Endothelial cell of umbilical vein (primary cell): ENCODE results near the gene MUC4. TPM values are rescaled to one million over a fixed set of nuclear protein-coding genes. Genes with fewer than 3 reads are reported as not detected.

ENCODE experiments used
- BruUV-seq: library from RNA; stranded (reverse); fragments of 400-500 nt; replicated peaks from 2 replicates; lab custom pipeline; 2021; lab: Mats Ljungman, UMichigan
- CTCF ChIA-PET: fragments of 300-600, 350-600 bp; sonication (Branson Sonifier 250); formaldehyde crosslinking; loops from one replicate; lab custom pipeline; 2021; ENCODE audit warnings: antibody characterized with exemption, inconsistent platforms; lab: Charles Lee
- POLR2A ChIA-PET: fragments of 300-600, 350-600 bp; sonication (Branson Sonifier 250); formaldehyde crosslinking; loops from one replicate; lab custom pipeline; 2021; ENCODE audit warnings: antibody characterized with exemption, inconsistent platforms; lab: Charles Lee
- DNase-seq: peaks from one replicate; pipeline ENCODE4 v3.0.0-alpha.2; 2011; ENCODE audit warnings: low read depth, low spot score
- FAIRE-seq: peaks from 2 replicates; lab custom pipeline; 2011; peaks lifted over from hg19 to GRCh38; lab: Jason Lieb, UNC
- H2AFZ ChIP-seq: 2 replicates; pipeline ENCODE4 v1.6.0; 2012; ENCODE audit warnings: low read depth, low read length, control low read depth, inconsistent platforms
- H3K27ac ChIP-seq: 2 replicates; pipeline ENCODE4 v1.5.1; 2011; ENCODE audit warnings: low read depth, mild to moderate bottlenecking, control low read depth, low read length, moderate library complexity; ENCODE audit not compliant: insufficient read depth
- H3K27me3 ChIP-seq, 2 experiments: 2 replicates each; pipeline versions ENCODE4 v1.6.0 to v1.6.1; 2011; ENCODE audit warnings: low read length in 2 of 2, mixed read lengths in 1 of 2; ENCODE audit not compliant: control insufficient read depth in 2 of 2, insufficient read depth in 2 of 2
- H3K36me3 ChIP-seq, 2 experiments: 2 replicates in 1 of 2; 3 replicates in 1 of 2; pipeline ENCODE4 v1.5.1; 2011; ENCODE audit warnings: low read length in 2 of 2, mild to moderate bottlenecking in 1 of 2, moderate library complexity in 1 of 2; ENCODE audit not compliant: control insufficient read depth in 2 of 2, insufficient read depth in 2 of 2; ENCODE audit errors: extremely low read depth in 1 of 2
- H3K4me1 ChIP-seq: 3 replicates; pipeline ENCODE4 v1.5.1; 2011; ENCODE audit warnings: mild to moderate bottlenecking, low read length; ENCODE audit not compliant: control insufficient read depth, insufficient read depth; ENCODE audit errors: extremely low read depth
- H3K4me2 ChIP-seq: 2 replicates; pipeline ENCODE4 v1.6.1; 2011; ENCODE audit warnings: low read length, control low read depth, mixed read lengths; ENCODE audit not compliant: insufficient read depth
- H3K4me3 ChIP-seq, 3 experiments: fragments of 200-600 bp in 1 of 3; sonication (generic), shearing (Covaris generic) in 1 of 3; replicated peaks in 1 of 3; 2 replicates each; pipeline ENCODE4 v1.5.1; 2011 to 2016; ENCODE audit warnings: control low read depth in 3 of 3, low read length in 3 of 3, mild to moderate bottlenecking in 2 of 3, inconsistent platforms in 1 of 3, low read depth in 1 of 3, moderate library complexity in 1 of 3; ENCODE audit not compliant: insufficient read depth in 1 of 3
- H3K79me2 ChIP-seq: 2 replicates; pipeline ENCODE4 v1.6.0; 2012; ENCODE audit warnings: low read length, inconsistent platforms; ENCODE audit not compliant: control insufficient read depth, insufficient read depth
- H3K9ac ChIP-seq: replicated peaks from 2 replicates; pipeline ENCODE3; 2011; ENCODE audit warnings: low read length, control low read depth; ENCODE audit not compliant: insufficient read depth; ENCODE audit errors: extremely low read depth
- H3K9me1 ChIP-seq: replicated peaks from 3 replicates; pipeline ENCODE4 v1.6.0; 2011; ENCODE audit warnings: mild to moderate bottlenecking, low read length; ENCODE audit not compliant: control insufficient read depth, insufficient read depth; ENCODE audit errors: extremely low read depth
- H3K9me3 ChIP-seq: replicated peaks from 2 replicates; pipeline ENCODE4 v1.5.1; 2012; ENCODE audit warnings: low read length, inconsistent platforms; ENCODE audit not compliant: control insufficient read depth, insufficient read depth
- H4K20me1 ChIP-seq: replicated peaks from 2 replicates; pipeline ENCODE3; 2011; ENCODE audit warnings: mild to moderate bottlenecking, low read length; ENCODE audit not compliant: control insufficient read depth, insufficient read depth; ENCODE audit errors: extremely low read depth
- CTCF ChIP-seq, 2 donors: IDR thresholded peaks; 1 replicate in 1 of 2; 2 replicates in 1 of 2; pipeline ENCODE4 v1.5.1; 2011; ENCODE audit warnings: low read length in 2 of 2, mild to moderate bottlenecking in 2 of 2, moderate library complexity in 2 of 2, control low read depth in 1 of 2, inconsistent platforms in 1 of 2, low read depth in 1 of 2; ENCODE audit not compliant: insufficient read depth in 1 of 2; ENCODE audit errors: extremely low read depth in 1 of 2
- EZH2 ChIP-seq: IDR thresholded peaks from 2 replicates; pipeline ENCODE4 v1.6.1; 2012; ENCODE audit warnings: borderline replicate concordance, low read depth, mild to moderate bottlenecking, moderate library complexity, low read length, inconsistent platforms; ENCODE audit not compliant: severe bottlenecking
- FOS ChIP-seq: IDR thresholded peaks from 2 replicates; pipeline ENCODE4 v1.6.1; 2011; ENCODE audit warnings: mild to moderate bottlenecking, low read length, moderate library complexity, borderline replicate concordance; ENCODE audit not compliant: insufficient read depth
- GATA2 ChIP-seq: IDR thresholded peaks from 2 replicates; pipeline ENCODE4 v1.7.0; 2011; ENCODE audit warnings: low read depth, mild to moderate bottlenecking, moderate library complexity, mixed read lengths, low read length; ENCODE audit not compliant: insufficient read length, insufficient read depth
- JUN ChIP-seq: IDR thresholded peaks from 2 replicates; pipeline ENCODE4 v1.6.1; 2011; ENCODE audit warnings: borderline replicate concordance, low read depth; ENCODE audit not compliant: insufficient read length, insufficient read depth
- MAX ChIP-seq: IDR thresholded peaks from 2 replicates; pipeline ENCODE4 v1.6.1; 2011; ENCODE audit not compliant: insufficient read depth, insufficient read length
- MYC ChIP-seq: IDR thresholded peaks from one replicate; pipeline ENCODE4 v1.6.1; 2011; ENCODE audit warnings: mild to moderate bottlenecking, low read depth, low read length
- POLR2A ChIP-seq: IDR thresholded peaks from 2 replicates; pipeline ENCODE4 v1.6.1; 2012; ENCODE audit warnings: low read depth, mild to moderate bottlenecking, control low read depth, low read length
- POLR2AphosphoS5 ChIP-seq: IDR thresholded peaks from 2 replicates; pipeline ENCODE4 v1.6.1; 2012; ENCODE audit warnings: low read depth, mild to moderate bottlenecking, control low read depth, low read length, moderate library complexity; ENCODE audit not compliant: insufficient read depth
- dilution Hi-C: fragments of 300-500 bp; cut with MboI; formaldehyde crosslinking; loops from one replicate; pipeline ENCODE4 v1.15.0; 2019; ENCODE audit warnings: low sequenced_read_pairs; ENCODE audit not compliant: extremely low pct_ligation_motif_present
- intact Hi-C: fragments of 100-400 bp; cut with micrococcal nuclease; formaldehyde crosslinking; loops from one replicate; pipeline ENCODE4 v1.10.0; 2022
- polyA plus RNA-seq, 4 experiments: library from polyadenylated mRNA; depleted of rRNA in 3 of 4; stranded (reverse) in 3 of 4; unstranded in 1 of 4; fragments of >200 nt; gene quantifications; 2 replicates each; pipeline versions ENCODE4 v1.2.1 to v1.2.3, GENCODE V29; 2011 to 2012; ENCODE audit warnings: missing spikeins in 1 of 4
- total RNA-seq: library from RNA; stranded (reverse); gene quantifications from 2 replicates; pipeline ENCODE4 v1.2.3, GENCODE V29; 2021

The MUC4 gene
- total and polyA plus RNA-seq, 2 donors (not counting 3 experiments of a cell fraction or from before 2014, with no cell fraction given): 0.04 TPM; not detected in 1

GRCh38 chr3:195847055-195847950 is 35.6 kb upstream of the MUC4 start:
- ChIA-PET CTCF (interaction anchor here (1.0 to 1.1 kb wide), 3 partner anchors 12 to 47 kb away, joined by 3 to 4 read pairs (median 3); no protein-coding TSS in a partner anchor), POLR2A (no interaction called here)
- Histone ChIP-seq H3K4me2 (no peak overlapping the region), H3K36me3 (no peaks in the 10 kb centered on the region), H3K27me3 (no peaks in the 10 kb centered on the region), H3K9ac (no peak overlapping the region), H4K20me1 (no peaks in the 10 kb centered on the region), H3K9me1 (no peaks in the 10 kb centered on the region), H3K4me1 (no peaks in the 10 kb centered on the region), H3K27ac (no peak overlapping the region), H3K9me3 (no peaks in the 10 kb centered on the region), H2AFZ (no peak overlapping the region), H3K4me3 (no peak overlapping the region), H3K79me2 (no peaks in the 10 kb centered on the region)
- intact Hi-C loops (no loop called here), dilution Hi-C loops (no loop called here)
- DNase-seq: no peak
- no TSS peak for BruUV-seq
- TF ChIP-seq FOS (no peak), MYC (no peak), MAX (no peak), POLR2AphosphoS5 (no peak), JUN (no peak), GATA2 (no peak), EZH2 (no peak), POLR2A (no peak), CTCF (IDR thresholded peaks at IDR 0.05; ENCODE audit: extremely low read depth in 1 of 2, insufficient read depth in 1 of 2, low read depth in 1 of 2, low read length in 2 of 2) (no peak)
- FAIRE-seq: no peak
